KMS-11 (cell line): ENCODE measurements around the gene MTREX.

ENCODE experiments used
- H2AFZ ChIP-seq: fragments of 200-600 bp; sonication (generic); 2 replicates; pipeline ENCODE4 v1.6.1; 2016; ENCODE audit warnings: antibody characterized with exemption, mixed run types, low read depth
- H3K27ac ChIP-seq: fragments of 200-600 bp; sonication (generic); 2 replicates; pipeline ENCODE4 v1.6.1; 2016; ENCODE audit warnings: mild to moderate bottlenecking, mixed run types
- H3K27me3 ChIP-seq: fragments of 200-600 bp; sonication (generic); 2 replicates; pipeline ENCODE4 v1.6.1; 2017; ENCODE audit warnings: mild to moderate bottlenecking, low read depth, mixed run types, moderate library complexity; ENCODE audit not compliant: insufficient read depth
- H3K36me3 ChIP-seq: fragments of 200-600 bp; sonication (generic); 2 replicates; pipeline ENCODE4 v1.6.1; 2017; ENCODE audit warnings: mild to moderate bottlenecking, mixed run types; ENCODE audit not compliant: insufficient read depth
- H3K4me1 ChIP-seq: fragments of 200-600 bp; sonication (generic); 2 replicates; pipeline ENCODE4 v1.6.1; 2016; ENCODE audit warnings: mild to moderate bottlenecking, low read depth, mixed run types; ENCODE audit not compliant: poor library complexity, severe bottlenecking
- H3K4me2 ChIP-seq: fragments of 200-600 bp; sonication (generic); 2 replicates; pipeline ENCODE4 v1.7.0; 2016; ENCODE audit warnings: mild to moderate bottlenecking, mixed run types
- H3K4me3 ChIP-seq: fragments of 200-600 bp; sonication (generic); IDR thresholded peaks from 2 replicates; pipeline ENCODE4 v1.6.1; 2017; ENCODE audit warnings: low read depth, low read length, mixed read lengths; ENCODE audit not compliant: insufficient read depth
- H3K79me2 ChIP-seq: fragments of 200-600 bp; sonication (generic); 2 replicates; pipeline ENCODE4 v1.6.1; 2016; ENCODE audit warnings: low read depth, mixed run types; ENCODE audit not compliant: insufficient read depth
- H3K9ac ChIP-seq: fragments of 200-600 bp; sonication (generic); 2 replicates; pipeline ENCODE4 v1.6.1; 2016; ENCODE audit warnings: mild to moderate bottlenecking, mixed run types
- H4K20me1 ChIP-seq: fragments of 200-600 bp; sonication (generic); 2 replicates; pipeline ENCODE4 v1.6.1; 2016; ENCODE audit warnings: mild to moderate bottlenecking, mixed run types; ENCODE audit not compliant: insufficient read depth
- TF ChIP-seq, protein P1 (sequence below): fragments of 200-600 bp; sonication (generic); conservative IDR thresholded peaks from 2 replicates; pipeline ENCODE4 v1.6.1; 2017; ENCODE audit warnings: low read depth, mild to moderate bottlenecking, antibody characterized with exemption, low read length, moderate library complexity, mixed read lengths

MTREX gene

DNA sequence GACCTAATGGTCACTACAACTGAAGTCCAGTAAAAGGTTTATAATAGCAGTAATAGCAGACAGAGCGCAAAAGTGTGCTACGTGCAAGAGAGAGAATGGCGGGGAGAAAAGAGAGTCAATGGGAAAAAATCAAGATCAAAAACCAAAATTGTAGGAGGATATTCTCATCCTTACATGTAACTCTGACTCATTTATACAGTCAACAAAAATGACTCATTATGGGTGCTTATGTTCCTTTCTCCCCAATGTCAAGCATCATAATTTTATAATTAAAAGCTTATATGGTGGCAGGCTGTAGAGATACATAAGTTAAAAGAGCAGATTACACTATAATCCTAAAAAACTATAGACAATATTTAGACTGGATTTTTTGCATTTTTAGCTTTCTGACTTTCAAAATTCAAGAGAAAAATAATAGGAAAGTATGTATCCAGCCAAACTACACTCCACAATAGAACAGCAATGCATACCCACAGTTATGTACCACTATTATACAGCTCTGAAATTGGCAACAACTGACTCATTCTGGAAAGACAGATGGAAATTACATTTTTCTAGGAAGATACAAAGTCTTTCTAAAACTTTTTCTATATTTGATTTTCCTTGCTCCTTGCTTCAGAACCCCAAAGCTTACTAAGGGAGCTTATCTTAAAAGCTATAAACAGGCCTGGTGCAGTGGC, 148.6 kb downstream of the MTREX start:
- no peaks in the 10 kb centered on the region for H3K27me3 ChIP-seq
- H2AFZ ChIP-seq, result no peak overlapping the region
- no peak overlapping the region for H3K4me3 ChIP-seq
- H3K36me3 ChIP-seq, result no peaks in the 10 kb centered on the region
- H3K4me2 ChIP-seq, result no peak overlapping the region
- no peaks in the 10 kb centered on the region for H4K20me1 ChIP-seq
- TF ChIP-seq, protein P1, sequence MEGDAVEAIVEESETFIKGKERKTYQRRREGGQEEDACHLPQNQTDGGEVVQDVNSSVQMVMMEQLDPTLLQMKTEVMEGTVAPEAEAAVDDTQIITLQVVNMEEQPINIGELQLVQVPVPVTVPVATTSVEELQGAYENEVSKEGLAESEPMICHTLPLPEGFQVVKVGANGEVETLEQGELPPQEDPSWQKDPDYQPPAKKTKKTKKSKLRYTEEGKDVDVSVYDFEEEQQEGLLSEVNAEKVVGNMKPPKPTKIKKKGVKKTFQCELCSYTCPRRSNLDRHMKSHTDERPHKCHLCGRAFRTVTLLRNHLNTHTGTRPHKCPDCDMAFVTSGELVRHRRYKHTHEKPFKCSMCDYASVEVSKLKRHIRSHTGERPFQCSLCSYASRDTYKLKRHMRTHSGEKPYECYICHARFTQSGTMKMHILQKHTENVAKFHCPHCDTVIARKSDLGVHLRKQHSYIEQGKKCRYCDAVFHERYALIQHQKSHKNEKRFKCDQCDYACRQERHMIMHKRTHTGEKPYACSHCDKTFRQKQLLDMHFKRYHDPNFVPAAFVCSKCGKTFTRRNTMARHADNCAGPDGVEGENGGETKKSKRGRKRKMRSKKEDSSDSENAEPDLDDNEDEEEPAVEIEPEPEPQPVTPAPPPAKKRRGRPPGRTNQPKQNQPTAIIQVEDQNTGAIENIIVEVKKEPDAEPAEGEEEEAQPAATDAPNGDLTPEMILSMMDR, result no peak
- H3K27ac ChIP-seq, result no peak overlapping the region
- no peaks in the 10 kb centered on the region for H3K4me1 ChIP-seq
- no peaks in the 10 kb centered on the region for H3K79me2 ChIP-seq
- H3K9ac ChIP-seq, result no peak overlapping the region

DNA sequence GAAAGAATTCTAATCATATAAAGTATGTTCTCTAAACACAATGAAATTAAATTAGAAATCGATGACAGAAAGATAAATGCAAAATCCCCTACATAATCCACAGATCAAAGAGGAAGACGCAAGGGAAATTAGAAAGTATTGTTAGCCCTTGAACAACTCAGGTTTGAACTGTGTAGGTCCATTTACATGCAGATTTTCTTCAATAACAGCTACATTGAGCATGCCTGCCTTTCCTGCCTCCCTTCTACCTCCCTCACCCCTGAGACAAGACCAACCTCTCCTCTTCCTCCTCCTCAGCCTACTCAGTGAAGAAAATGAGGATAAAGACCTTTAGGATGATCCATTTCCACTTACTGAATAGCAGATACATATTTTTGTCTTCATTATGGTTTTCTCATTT, 151.8 kb downstream of the MTREX start:
- H3K4me3 ChIP-seq, result no peak overlapping the region
- no peaks in the 10 kb centered on the region for H3K79me2 ChIP-seq
- H3K4me1 ChIP-seq, result no peaks in the 10 kb centered on the region
- H3K27me3 ChIP-seq, result no peaks in the 10 kb centered on the region
- no peak overlapping the region for H3K4me2 ChIP-seq
- no peak overlapping the region for H3K27ac ChIP-seq
- no peaks in the 10 kb centered on the region for H3K36me3 ChIP-seq
- TF ChIP-seq, protein P1, result no peak
- no peak overlapping the region for H2AFZ ChIP-seq
- H3K9ac ChIP-seq, result no peak overlapping the region
- no peaks in the 10 kb centered on the region for H4K20me1 ChIP-seq

DNA sequence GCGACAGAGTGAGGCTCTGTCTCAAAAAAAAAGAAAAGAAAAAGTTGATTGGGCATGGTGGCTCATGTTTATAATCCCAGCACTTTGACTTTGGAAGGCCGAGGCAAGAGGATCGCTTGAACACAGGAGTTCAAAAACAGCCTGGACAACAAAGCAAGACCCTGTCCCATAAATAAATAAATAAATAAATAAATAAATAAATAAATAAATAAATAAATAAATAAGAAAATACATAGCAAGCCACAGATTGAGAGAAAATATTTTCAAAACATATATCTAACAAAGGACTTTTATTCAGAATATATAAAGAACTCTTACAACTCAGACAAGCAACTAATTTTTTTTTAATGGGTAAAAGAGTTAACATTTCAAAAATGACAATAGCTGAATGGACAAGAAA, 155.8 kb downstream of the MTREX start:
- no peak overlapping the region for H3K4me2 ChIP-seq
- no peaks in the 10 kb centered on the region for H3K79me2 ChIP-seq
- peaks cover 9% of the 10 kb centered on the region for H3K4me1 ChIP-seq
- no peaks in the 10 kb centered on the region for H3K27me3 ChIP-seq
- no peak overlapping the region for H3K27ac ChIP-seq
- no peak overlapping the region for H2AFZ ChIP-seq
- H4K20me1 ChIP-seq, result no peaks in the 10 kb centered on the region
- TF ChIP-seq, protein P1, result no peak
- no peaks in the 10 kb centered on the region for H3K36me3 ChIP-seq
- no peak overlapping the region for H3K9ac ChIP-seq
- H3K4me3 ChIP-seq, result no peak overlapping the region

DNA sequence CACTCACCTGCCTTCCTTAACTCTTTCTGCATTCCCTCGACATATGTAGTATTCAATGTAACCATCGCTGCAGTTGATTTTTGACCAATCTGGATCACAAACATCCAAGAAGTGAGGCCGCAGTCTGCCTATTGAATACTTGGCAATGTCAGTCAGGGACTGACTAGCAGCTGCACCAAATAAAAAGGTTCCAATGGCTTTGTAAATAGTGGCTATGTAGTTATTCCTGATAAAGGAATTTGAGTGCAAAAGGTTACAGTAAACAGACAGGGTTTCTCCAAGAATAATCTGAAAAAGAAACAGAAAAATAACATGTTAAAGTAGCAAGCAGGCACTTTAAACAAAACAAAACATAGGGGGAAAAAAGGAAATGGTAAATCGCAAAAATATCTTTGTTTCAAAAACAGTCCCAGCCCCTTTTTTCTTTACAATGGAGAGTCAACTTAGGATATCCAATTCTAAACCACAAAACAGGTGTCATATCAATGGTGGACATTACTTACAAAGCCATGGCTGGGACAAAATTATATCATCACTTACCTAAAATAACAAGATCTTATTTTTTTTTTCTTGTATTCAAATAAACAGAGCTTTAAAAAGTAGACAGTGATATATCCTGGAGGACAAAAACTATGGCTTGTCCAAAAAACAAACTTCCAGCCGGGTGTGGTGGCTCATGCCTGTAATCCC, 160.2 kb downstream of the MTREX start:
- Histone ChIP-seq H3K4me2 (no peak overlapping the region; the same call in 1 of the 2 replicates), H4K20me1 (no peaks in the 10 kb centered on the region), H3K4me3 (no peak overlapping the region), H3K4me1 (peaks cover 13% of the 10 kb centered on the region), H2AFZ (no peak overlapping the region), H3K27ac (no peak overlapping the region), H3K9ac (no peak overlapping the region), H3K36me3 (no peaks in the 10 kb centered on the region), H3K79me2 (no peaks in the 10 kb centered on the region), H3K27me3 (no peaks in the 10 kb centered on the region)
- TF ChIP-seq, protein P1, result no peak
